Urothelium cell line (cell line): ENCODE data around the gene NR2C2AP.
"Not testable (repeated sequence)": the region's sequence is repeated elsewhere in the genome, so short reads cannot be mapped to it uniquely, and the experiment has no call there.

Source experiments
- DNase-seq: peaks from one replicate; pipeline ENCODE4 v3.0.0; 2011; ENCODE audit warnings: low spot score, mixed read lengths
- FAIRE-seq: peaks from 2 replicates; lab custom pipeline; 2011; peaks lifted over from hg19 to GRCh38; lab: Jason Lieb, UNC

NR2C2AP gene, protein sequence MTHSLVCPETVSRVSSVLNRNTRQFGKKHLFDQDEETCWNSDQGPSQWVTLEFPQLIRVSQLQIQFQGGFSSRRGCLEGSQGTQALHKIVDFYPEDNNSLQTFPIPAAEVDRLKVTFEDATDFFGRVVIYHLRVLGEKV

DNA sequence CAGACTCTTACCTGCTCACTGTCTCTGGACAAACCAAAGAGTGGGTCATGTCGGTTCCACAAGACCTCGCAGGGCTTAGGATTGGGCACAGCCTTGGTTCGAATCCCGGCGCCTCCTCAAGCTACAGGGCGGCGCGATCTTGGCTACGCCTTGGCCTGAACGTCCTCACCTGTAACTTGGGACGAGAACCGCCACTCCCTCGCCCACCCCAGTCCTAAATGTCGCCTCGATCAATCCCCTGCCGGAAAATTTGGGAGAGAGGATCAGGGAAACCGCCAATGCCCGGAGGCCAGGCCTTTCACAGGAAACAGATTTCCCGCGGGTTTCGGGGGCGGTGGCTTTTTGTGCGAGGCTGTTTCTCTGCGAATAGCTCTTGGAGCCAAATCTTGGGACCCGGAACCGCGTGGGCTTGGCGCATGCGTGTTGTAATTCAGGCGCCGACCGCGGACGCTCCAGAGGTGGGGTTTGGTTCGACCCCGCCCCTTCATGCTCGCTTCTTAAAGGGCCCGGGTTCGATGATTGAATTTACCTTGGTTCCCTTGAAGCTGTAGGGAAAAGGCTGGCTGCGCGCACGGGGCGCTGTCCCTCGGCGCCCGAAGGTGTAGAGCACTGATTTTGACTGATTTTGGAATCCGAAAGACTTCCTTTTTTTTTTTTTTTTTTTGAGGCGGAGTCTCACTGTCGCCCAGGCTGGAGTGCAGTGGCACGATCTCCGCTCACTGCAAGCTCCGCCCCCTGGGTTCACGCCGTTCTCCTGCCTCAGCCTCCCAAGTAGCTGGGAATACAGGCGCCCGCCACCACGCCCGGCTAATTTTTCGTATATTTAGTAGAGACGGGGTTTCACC is at the start of gene NR2C2AP:
NR2C2AP (minus strand) TSS at position 403 of the 845 bp plus-strand sequence; CDS start at position 49, 354 bp downstream.
- DNase-seq: peak; percentile 92
- FAIRE-seq: no peak

DNA sequence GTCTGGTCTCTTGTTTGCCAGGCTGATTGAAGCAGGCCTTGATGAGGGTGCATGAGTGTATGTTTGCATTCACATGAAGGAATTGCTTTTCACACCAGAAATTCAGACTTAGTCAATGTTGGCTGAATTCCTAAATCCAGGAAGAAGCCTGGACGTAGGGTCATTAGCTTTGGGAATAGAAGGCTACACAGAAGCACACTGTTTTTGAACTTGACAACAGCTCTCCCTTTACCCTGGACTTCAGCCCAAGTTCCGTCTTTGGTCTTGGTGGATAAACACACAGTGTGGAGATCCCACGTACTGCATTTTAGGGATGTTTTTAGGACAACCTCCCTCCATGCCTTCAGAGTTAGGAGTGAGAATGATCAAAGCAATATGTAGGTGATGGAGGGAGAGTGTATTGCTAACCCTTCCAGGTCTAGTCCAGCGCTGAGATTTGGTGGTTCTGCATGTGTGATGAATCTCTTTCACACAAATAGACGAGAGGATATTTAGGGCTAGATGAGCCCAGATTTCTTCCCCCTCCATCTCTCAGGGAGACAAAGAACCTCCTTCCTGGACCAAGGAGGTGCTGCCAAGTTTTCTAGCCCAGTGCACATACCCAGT is 47.1 kb upstream of the NR2C2AP start:
- DNase-seq: no peak
- FAIRE-seq: no peak

DNA sequence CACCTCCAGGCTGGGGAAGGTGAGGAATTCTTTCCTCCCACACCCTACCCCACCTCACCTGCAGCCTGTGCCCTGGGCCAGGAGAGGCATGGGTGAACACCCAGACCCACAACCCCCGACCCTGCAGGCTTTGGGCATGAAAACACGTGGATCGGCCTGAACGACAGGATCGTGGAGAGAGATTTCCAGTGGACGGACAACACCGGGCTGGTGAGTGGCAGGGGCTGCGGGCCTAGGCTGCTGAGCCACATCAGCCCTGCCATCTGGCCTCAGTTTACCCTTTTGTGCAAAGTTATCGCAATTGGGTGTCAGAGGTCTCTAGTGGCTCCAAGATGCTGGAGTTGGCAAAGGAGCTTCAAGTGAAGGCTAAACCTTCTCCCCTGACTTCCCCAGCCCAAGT is 37.3 kb upstream of the NR2C2AP start:
- FAIRE-seq (no peak), DNase-seq (no peak)

DNA sequence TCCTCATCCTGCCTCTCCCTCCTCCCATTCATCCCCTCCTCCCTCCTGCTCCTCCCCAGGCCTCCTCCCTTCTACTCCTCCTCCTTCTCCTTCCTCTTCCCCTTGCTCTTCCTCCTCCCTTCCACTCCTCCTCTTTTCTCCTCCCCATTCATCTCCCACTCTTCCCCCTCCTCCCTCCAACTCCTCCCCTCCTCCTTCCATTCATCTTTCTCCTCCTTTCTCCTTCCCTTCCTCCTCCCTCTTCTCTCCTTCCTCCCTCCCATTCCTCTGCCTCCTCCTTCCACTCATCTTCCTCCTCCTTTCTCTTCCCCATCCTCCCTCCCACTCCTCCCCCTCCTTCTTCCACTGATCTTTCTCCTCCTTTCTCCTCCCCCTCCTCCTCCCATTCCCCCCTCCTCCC is 36.5 kb upstream of the NR2C2AP start:
- FAIRE-seq: no peak
- DNase-seq: no peak

DNA sequence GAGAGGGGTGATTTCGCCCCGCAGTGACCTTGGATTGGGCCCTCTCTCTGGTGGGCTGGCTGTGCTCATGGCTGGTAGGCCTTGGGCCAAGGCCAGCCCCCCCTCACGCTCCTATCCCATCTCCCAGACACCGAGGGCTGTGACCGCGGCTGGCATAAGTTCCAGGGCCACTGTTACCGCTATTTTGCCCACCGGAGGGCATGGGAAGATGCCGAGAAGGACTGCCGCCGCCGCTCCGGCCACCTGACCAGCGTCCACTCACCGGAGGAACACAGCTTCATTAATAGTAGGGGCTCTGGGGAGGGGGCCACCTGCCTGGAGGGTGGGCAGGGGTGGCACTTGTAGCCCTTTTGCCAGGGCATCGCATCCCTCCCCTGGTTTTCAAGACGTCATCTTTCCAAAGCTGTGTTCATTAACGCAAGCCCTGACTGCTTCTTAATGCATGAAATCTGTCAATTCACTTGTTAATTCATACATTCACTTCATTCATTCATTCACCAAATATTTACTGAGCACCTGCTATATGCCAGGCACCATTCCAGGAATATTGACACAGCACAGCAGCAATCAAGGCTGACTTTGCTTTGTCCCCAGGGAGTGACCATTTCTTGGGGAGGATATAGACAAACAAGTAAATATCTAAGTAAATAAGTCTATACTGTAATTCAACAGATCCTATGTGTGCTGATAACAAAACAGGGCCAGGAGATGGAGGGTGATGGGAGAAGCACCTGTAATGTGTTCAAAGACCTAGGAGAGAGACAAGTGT is 35.1 kb upstream of the NR2C2AP start:
- DNase-seq (no peak), FAIRE-seq (no peak)

DNA sequence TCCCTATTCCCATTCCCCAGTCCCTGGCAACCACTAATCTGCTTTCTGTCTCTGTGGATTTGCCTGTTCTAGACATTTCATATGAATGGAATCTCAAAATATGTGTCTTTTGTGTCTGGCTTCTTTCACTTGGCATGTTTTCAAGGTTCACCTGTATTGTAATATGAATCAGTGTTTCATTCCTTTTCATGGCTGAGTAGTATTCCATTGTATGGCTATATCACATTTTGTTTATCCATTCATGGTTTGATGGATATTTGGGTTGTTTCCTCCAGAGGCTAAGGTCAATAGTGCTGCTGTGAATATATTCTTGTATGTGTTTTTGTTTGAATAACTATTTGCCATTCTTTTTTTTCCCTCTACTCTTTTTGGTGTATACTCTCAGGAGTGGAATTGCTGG is 33.0 kb upstream of the NR2C2AP start:
- DNase-seq (no peak), FAIRE-seq (no peak)

DNA sequence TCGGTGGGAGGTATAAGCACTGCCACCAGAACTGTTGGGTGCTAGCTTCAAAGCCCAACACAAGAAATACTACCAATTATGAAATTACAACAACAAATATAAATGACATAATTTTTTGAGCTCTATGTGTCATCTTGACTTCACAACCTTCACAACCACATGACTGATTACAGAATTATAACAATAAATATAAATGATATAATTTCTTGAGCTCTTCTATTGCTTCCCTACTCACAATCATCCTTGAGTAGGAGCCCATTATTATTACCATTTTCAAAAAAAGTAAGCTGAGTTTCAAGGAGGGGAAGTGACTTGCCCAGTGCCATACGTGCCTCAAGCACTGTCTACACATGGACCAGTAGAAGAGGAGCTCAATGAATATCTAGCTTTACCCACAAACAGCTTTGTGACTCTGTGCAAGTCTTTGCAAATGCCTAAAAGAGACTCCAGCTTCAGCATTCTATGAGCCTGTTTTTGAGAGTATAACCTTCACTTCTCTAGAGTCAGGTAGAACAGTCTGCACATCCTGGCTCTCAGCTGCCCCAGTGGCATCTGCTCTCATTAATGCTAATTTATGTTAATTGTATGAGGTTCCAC is 31.1 kb upstream of the NR2C2AP start:
- DNase-seq: no peak
- no peak for FAIRE-seq

DNA sequence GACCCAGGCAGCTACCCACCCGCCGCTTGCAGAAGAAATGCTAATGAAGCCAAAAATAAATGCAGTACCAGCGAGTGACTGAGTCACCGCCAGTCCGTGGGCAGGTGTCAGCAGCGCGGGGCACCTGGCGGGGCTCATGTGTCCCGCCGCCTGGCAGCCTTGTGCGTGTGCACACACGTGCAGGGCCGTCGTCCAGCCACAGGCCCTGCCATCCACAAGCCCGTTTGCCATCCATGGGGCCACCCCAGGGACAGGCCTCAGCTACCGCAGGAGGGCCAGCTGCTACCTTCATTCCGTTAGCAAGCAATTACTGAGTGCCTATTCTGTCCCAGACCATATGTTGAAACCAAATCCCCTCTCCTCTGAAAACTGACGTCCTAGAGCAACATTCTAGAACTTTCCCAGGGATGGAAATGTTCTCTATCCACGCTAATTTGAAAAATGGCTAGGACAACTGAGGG is 29.1 kb upstream of the NR2C2AP start:
- FAIRE-seq (no peak), DNase-seq (no peak)

DNA sequence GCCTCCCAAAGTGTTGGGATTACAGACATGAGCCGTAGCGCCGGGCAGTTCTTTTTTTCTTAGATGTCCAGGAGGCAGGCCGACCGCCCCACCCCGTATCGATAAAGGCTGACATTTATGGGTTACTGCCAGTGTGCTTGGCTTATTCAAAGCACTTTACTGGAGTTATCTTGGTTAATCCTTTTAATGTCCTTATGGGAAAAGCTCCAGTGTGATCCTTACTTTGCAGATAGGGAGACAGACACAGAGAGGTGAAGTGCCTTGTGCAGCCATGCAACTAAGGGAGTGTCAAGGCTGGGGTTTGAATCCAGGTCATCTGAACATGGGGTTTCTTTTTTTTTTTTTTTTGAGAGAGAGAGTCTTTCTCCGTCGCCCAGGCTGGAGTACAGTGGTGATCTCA is 27.8 kb upstream of the NR2C2AP start:
- DNase-seq (no peak), FAIRE-seq (no peak)

DNA sequence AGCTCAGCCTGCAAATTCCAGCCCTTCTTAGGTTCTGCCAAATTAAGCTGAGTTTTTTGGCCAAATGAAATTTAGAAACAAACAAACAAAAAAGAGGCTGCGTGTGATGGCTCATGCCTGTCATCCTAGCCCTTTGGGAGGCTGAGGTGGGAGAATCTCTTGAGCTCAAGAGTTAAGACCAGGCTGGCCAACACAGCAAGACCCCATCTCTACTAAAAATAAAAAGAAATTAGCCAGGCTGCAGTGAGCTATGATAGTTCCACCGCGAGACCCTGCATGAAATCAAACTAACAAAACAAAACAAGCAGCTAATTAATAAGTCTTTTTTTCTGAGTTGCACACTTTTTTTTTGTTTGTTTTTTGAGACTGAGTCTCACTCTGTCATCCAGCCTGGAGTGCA is 26.5 kb upstream of the NR2C2AP start:
- no peak for FAIRE-seq
- DNase-seq: no peak

DNA sequence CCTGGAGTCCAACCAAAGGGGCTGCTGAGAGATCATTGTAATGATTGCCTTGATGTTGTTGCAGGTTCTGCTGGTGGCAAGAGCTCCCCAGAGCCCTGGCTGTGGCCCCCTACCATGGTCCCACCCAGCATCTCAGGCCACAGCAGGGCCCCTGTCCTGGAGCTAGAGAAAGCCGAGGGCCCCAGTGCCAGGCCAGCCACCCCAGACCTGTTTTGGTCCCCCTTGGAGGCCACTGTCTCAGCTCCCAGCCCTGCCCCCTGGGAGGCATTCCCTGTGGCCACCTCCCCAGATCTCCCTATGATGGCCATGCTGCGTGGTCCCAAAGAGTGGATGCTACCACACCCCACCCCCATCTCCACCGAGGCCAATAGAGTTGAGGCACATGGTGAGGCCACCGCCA is 24.0 kb upstream of the NR2C2AP start:
- no peak for FAIRE-seq

DNA sequence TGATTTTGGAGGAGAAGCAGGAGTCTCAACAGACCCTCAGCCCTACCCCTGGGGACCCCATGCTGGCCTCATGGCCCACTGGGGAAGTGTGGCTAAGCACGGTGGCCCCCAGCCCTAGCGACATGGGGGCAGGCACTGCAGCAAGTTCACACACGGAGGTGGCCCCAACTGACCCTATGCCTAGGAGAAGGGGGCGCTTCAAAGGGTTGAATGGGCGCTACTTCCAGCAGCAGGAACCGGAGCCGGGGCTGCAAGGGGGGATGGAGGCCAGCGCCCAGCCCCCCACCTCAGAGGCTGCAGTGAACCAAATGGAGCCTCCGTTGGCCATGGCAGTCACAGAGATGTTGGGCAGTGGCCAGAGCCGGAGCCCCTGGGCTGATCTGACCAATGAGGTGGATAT is 23.4 kb upstream of the NR2C2AP start:
- FAIRE-seq (no peak), DNase-seq (no peak)

More for the DNA sequence above, 24.0 kb upstream of the NR2C2AP start:
- DNase-seq: no peak

DNA sequence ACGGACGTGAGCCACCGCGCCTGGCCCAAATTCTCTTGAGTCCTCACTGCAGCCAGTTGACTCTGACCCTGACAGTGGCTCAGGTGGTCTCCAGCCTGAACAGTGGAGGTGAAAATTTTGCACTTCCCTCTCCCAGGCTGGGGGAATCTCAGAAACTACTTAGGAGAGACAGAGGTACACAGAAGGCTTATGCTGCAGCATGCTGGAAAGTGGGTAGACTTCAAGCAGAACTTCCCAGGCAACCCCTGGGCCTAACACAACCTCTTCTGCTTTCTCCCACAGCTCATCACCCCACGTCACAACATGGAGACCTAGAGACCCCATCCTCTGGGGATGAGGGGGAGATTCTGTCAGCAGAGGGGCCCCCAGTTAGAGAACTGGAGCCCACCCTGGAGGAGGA is 23.0 kb upstream of the NR2C2AP start:
- no peak for FAIRE-seq

DNA sequence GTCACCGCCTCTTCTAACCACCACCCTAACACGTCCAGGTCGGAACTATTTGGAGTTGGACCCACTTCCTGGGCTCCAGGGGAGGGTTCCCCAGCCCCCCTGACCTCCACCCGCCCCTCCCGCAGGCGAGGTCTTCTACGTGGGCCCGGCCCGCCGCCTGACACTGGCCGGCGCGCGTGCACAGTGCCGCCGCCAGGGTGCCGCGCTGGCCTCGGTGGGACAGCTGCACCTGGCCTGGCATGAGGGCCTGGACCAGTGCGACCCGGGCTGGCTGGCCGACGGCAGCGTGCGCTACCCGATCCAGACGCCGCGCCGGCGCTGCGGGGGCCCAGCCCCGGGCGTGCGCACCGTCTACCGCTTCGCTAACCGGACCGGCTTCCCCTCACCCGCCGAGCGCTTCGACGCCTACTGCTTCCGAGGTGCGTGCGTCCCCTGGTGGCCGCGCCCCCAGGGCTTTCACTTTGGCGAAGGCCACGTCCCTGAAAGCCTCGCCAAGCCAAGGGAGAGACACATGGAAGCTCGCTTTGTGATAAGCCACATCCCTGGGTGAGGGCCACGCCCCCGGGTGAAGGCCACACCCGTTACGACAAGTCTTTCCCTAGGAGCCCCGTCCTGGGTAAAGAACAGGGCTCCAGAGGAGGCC is 21.8 kb upstream of the NR2C2AP start:
- DNase-seq (peak; percentile 79), FAIRE-seq (no peak)

More for the DNA sequence above, 23.0 kb upstream of the NR2C2AP start:
- no peak for DNase-seq

DNA sequence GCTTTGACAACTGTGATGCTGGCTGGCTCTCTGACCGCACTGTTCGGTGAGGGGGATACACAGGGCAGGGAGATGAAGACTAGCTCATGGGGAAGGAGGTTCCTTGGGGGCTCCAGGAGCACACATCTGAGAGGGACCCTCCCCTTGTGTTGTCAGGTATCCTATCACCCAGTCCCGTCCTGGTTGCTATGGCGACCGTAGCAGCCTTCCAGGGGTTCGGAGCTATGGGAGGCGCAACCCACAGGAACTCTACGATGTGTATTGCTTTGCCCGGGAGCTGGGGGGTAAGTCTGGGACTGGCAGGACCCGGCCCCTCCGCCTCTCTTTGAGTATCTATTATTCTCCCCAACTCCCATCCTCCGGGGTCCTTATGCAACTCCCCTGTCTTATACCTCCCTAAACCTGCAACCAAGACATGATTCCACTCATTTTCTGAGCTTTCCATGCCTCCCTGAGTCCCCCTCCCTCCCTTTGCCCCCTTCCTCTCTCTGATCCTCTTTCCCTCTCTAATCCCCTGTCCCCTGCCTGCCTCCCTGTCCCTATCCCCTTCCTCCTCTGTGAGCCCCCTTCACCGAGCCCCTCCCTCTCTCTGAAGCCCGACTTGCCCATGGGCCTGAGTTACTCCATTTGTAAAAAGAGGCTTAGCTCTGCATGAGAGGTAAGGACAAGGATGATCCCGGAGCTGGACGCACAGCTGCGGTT is 21.1 kb upstream of the NR2C2AP start:
- DNase-seq (no peak), FAIRE-seq (no peak)

DNA sequence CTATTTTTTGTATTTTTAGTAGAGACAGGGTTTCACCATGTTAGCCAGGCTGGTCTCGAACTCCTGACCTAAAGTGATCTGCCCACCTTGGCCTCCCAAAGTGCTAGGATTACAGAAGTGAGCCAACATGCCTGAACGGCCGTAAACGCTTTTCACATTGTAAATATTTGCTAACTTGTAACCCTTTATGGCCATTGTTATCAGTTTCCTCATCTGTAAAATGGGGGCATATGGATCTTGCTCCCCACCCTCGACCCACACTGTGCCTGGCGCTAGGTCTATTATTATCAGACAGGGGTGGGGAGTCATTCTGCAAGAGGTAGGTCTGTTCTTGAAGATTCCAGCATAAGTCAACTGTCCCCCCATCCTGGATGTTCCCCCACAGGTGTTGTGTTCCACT is 20.4 kb upstream of the NR2C2AP start:
- no peak for DNase-seq
- no peak for FAIRE-seq

DNA sequence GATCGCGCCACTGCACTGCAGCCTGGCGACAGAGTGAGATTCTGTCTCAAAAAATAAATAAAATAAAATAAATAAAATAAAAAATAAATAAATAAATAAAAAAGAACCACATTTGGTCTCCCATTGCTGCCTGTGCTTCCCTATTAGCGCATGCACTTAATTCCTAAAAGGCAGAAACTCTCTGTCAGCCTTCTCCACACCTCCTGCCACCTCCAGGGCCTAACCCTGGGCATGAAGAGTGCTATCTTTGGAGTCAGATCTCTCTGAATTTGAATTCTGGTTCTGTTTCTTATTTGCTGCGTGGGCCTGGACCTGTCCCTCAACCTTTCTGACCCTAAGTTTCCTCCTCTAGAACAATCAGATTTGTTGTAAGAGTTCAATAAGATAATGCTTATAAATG is 19.8 kb upstream of the NR2C2AP start:
- DNase-seq (no peak), FAIRE-seq (no peak)

DNA sequence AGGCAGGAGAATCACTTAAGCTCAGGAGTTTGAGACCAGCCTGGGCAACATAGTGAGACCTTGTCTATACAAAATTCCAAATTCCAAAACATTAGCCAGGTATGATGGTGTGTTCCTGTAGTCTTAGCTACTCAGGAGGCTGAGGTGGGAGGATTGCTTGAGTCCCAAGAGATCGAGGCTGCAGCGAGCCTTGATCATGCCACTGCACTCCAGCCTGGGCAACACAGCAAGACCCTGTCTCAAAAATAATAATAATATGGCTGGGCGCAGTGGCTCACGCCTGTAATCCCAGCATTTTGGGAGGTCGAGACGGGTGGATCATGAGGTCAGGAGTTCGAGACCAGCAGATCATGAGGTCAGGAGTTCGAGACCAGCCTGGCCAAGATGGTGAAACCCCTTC is 17.8 kb upstream of the NR2C2AP start:
- FAIRE-seq, DNase-seq: not testable (repeated sequence)

DNA sequence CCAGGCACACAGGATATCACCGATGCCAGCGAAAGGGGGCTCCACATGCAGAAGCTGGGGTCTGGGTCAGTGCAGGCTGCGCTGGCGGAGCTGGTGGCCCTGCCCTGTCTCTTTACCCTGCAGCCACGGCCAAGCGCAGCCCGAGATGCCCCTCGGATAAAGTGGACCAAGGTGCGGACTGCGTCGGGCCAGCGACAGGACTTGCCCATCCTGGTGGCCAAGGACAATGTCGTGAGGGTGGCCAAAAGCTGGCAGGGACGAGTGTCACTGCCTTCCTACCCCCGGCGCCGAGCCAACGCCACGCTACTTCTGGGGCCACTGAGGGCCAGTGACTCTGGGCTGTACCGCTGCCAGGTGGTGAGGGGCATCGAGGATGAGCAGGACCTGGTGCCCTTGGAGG is 15.7 kb upstream of the NR2C2AP start:
- no peak for FAIRE-seq
- no peak for DNase-seq

DNA sequence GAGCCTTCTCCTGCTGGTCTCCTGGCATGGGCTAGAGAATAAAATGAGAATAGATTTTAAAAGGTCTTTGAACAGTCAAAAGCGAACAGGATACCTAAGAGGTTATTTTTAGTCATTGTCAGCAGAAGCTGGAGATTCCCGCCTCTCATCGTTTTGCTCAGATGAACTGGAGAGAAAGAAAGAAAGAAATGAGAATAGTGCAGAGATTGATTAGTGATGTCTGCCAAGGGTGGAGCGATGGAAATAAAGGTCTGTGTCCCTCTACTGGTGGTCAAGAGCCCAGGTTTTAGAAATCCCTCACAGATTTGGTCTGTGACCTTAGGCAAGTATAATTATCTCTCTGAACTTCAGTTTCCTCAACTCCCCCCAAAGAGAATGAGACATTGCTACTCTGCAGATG is 13.9 kb upstream of the NR2C2AP start:
- FAIRE-seq (no peak), DNase-seq (peak; percentile 34)
